K562 (cell line): Measurements from ENCODE around the gene PFAS. TPM values are rescaled to one million over a fixed set of nuclear protein-coding genes. Genes with fewer than 3 reads are reported as not detected.
A peak's percentile ranks its signal among the peaks of the same experiment; 100 is the strongest.

ENCODE experiments used
- BRF2 ChIP-seq: IDR thresholded peaks from 3 replicates; pipeline ENCODE4 v1.6.1; 2011; ENCODE audit warnings: borderline replicate concordance, mild to moderate bottlenecking; ENCODE audit not compliant: insufficient read length, insufficient read depth
- GABPA ChIP-seq: fragments of 200-800 bp; sonication (Bioruptor generic); conservative IDR thresholded peaks from 2 replicates; pipeline ENCODE4 v1.6.1; 2016; ENCODE audit warnings: low read depth, missing genetic modification characterization, missing compliant biosample characterization
- PPARD ChIP-seq: fragments of 250-450 bp; sonication (Bioruptor Pico); IDR thresholded peaks from 2 replicates; pipeline ENCODE4 v1.8.0; 2022; ENCODE audit warnings: inconsistent platforms, mild to moderate bottlenecking, moderate library complexity
- RCOR1 ChIP-seq, 2 experiments: IDR thresholded peaks; 2 replicates each; pipeline ENCODE4 v1.6.1; 2012; ENCODE audit warnings: low read depth in 2 of 2, low read length in 2 of 2, borderline replicate concordance in 1 of 2, improper control_type of control experiment in 1 of 2
- RFX1 ChIP-seq: fragments of 450-650 bp; IDR thresholded peaks from 2 replicates; pipeline ENCODE4 v1.6.1; 2016; ENCODE audit warnings: mild to moderate bottlenecking, moderate library complexity
- ZFP30 ChIP-seq: fragments of 250-450 bp; sonication (Bioruptor Pico); IDR thresholded peaks from 2 replicates; pipeline ENCODE4 v1.8.0; 2022; ENCODE audit warnings: moderate library complexity, mild to moderate bottlenecking, inconsistent platforms, borderline replicate concordance
- ZNF124 ChIP-seq: sonication (generic); formaldehyde crosslinking; IDR thresholded peaks from 2 replicates; pipeline ENCODE4 v1.8.1; 2022; ENCODE audit warnings: missing genetic modification reagents
- polyA plus RNA-seq, 8 experiments: library from polyadenylated mRNA; depleted of rRNA in 4 of 8; stranded (reverse) in 5 of 8; unstranded in 3 of 8; fragments of >200 nt; fragmentation: Nextera tagmentation in 2 of 8; fragmentation: Illumina TruSeq in 1 of 8; extraction: Ambion mirVana in 2 of 8; extraction: Trizol in 1 of 8; gene quantifications; 2 replicates each; pipeline versions ENCODE4 v1.2.1 to v1.2.3, GENCODE V29; 2011 to 2014; ENCODE audit warnings: inconsistent platforms in 1 of 8, missing spikeins in 1 of 8
- total RNA-seq, 7 experiments: library from RNA; depleted of rRNA in 6 of 7; stranded (reverse); fragments of >200 nt in 6 of 7; fragmentation: Illumina TruSeq in 2 of 7; extraction: Trizol in 2 of 7; gene quantifications; 2 replicates each; pipeline versions ENCODE4 v1.2.1 to v1.2.3, GENCODE V29; 2011 to 2021; ENCODE audit warnings: low replicate concordance in 1 of 7
- TF ChIP-seq, protein P1 (sequence below): fragments of 250-450 bp; sonication (Bioruptor Pico); IDR thresholded peaks from 2 replicates; pipeline ENCODE4 v1.4.0; 2020
- TF ChIP-seq, protein P2 (sequence below), 3 experiments: fragments of 200-800 bp in 1 of 3; sonication (Bioruptor generic) in 1 of 3; sonication (generic) in 1 of 3; formaldehyde crosslinking in 1 of 3; IDR thresholded peaks; 2 replicates each; pipeline versions ENCODE4 v1.6.1 to v1.8.0; 2016 to 2022; ENCODE audit warnings: mild to moderate bottlenecking in 2 of 3, missing compliant biosample characterization in 2 of 3, missing genetic modification characterization in 2 of 3, missing genetic modification reagents in 1 of 3
- TF ChIP-seq, protein P3 (sequence below): fragments of 450-650 bp; IDR thresholded peaks from 2 replicates; pipeline ENCODE4 v1.6.1; 2017; ENCODE audit warnings: antibody characterized with exemption, mild to moderate bottlenecking
- TF ChIP-seq, protein P4 (sequence below): sonication (generic); formaldehyde crosslinking; IDR thresholded peaks from 2 replicates; pipeline ENCODE4 v1.9.0; 2022; ENCODE audit warnings: mild to moderate bottlenecking, missing genetic modification reagents

PFAS gene
- total and polyA plus RNA-seq, 9 of the 15 experiments (the other 6 are each of a cell fraction or from before 2014, with no cell fraction given), result 11.6 to 131 (median 43.9) TPM

- TF ChIP-seq, protein P1, sequence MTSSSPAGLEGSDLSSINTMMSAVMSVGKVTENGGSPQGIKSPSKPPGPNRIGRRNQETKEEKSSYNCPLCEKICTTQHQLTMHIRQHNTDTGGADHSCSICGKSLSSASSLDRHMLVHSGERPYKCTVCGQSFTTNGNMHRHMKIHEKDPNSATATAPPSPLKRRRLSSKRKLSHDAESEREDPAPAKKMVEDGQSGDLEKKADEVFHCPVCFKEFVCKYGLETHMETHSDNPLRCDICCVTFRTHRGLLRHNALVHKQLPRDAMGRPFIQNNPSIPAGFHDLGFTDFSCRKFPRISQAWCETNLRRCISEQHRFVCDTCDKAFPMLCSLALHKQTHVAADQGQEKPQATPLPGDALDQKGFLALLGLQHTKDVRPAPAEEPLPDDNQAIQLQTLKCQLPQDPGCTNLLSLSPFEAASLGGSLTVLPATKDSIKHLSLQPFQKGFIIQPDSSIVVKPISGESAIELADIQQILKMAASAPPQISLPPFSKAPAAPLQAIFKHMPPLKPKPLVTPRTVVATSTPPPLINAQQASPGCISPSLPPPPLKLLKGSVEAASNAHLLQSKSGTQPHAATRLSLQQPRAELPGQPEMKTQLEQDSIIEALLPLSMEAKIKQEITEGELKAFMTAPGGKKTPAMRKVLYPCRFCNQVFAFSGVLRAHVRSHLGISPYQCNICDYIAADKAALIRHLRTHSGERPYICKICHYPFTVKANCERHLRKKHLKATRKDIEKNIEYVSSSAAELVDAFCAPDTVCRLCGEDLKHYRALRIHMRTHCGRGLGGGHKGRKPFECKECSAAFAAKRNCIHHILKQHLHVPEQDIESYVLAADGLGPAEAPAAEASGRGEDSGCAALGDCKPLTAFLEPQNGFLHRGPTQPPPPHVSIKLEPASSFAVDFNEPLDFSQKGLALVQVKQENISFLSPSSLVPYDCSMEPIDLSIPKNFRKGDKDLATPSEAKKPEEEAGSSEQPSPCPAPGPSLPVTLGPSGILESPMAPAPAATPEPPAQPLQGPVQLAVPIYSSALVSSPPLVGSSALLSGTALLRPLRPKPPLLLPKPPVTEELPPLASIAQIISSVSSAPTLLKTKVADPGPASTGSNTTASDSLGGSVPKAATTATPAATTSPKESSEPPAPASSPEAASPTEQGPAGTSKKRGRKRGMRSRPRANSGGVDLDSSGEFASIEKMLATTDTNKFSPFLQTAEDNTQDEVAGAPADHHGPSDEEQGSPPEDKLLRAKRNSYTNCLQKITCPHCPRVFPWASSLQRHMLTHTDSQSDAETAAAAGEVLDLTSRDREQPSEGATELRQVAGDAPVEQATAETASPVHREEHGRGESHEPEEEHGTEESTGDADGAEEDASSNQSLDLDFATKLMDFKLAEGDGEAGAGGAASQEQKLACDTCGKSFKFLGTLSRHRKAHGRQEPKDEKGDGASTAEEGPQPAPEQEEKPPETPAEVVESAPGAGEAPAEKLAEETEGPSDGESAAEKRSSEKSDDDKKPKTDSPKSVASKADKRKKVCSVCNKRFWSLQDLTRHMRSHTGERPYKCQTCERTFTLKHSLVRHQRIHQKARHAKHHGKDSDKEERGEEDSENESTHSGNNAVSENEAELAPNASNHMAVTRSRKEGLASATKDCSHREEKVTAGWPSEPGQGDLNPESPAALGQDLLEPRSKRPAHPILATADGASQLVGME (CRISPR knock-in tag), result no peak
- TF ChIP-seq BRF2 (no peak), RCOR1 (IDR thresholded peaks at IDR 0.05; ENCODE audit: borderline replicate concordance in 1 of 2, low read depth in 2 of 2, low read length in 2 of 2) (peak in 1 of 2 experiments; percentile 20; a peak in 1 of 4 replicates), ZFP30 (no peak), PPARD (CRISPR knock-in tag) (no peak), ZNF124 (CRISPR knock-in tag) (no peak), GABPA (tag) (no peak), RFX1 (no peak)
- TF ChIP-seq, protein P2, sequence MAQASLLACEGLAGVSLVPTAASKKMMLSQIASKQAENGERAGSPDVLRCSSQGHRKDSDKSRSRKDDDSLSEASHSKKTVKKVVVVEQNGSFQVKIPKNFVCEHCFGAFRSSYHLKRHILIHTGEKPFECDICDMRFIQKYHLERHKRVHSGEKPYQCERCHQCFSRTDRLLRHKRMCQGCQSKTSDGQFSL (CRISPR knock-in tag; IDR thresholded peaks at IDR 0.05), result no peak
- TF ChIP-seq, protein P2 (tag; IDR thresholded peaks at IDR 0.05), result 0 out of 4 replicates have a peak, but pooled peaks of 1 of the 2 experiments have one; percentile 29
- TF ChIP-seq, protein P3, sequence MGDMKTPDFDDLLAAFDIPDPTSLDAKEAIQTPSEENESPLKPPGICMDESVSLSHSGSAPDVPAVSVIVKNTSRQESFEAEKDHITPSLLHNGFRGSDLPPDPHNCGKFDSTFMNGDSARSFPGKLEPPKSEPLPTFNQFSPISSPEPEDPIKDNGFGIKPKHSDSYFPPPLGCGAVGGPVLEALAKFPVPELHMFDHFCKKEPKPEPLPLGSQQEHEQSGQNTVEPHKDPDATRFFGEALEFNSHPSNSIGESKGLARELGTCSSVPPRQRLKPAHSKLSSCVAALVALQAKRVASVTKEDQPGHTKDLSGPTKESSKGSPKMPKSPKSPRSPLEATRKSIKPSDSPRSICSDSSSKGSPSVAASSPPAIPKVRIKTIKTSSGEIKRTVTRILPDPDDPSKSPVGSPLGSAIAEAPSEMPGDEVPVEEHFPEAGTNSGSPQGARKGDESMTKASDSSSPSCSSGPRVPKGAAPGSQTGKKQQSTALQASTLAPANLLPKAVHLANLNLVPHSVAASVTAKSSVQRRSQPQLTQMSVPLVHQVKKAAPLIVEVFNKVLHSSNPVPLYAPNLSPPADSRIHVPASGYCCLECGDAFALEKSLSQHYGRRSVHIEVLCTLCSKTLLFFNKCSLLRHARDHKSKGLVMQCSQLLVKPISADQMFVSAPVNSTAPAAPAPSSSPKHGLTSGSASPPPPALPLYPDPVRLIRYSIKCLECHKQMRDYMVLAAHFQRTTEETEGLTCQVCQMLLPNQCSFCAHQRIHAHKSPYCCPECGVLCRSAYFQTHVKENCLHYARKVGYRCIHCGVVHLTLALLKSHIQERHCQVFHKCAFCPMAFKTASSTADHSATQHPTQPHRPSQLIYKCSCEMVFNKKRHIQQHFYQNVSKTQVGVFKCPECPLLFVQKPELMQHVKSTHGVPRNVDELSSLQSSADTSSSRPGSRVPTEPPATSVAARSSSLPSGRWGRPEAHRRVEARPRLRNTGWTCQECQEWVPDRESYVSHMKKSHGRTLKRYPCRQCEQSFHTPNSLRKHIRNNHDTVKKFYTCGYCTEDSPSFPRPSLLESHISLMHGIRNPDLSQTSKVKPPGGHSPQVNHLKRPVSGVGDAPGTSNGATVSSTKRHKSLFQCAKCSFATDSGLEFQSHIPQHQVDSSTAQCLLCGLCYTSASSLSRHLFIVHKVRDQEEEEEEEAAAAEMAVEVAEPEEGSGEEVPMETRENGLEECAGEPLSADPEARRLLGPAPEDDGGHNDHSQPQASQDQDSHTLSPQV, result no peak
- TF ChIP-seq, protein P4, sequence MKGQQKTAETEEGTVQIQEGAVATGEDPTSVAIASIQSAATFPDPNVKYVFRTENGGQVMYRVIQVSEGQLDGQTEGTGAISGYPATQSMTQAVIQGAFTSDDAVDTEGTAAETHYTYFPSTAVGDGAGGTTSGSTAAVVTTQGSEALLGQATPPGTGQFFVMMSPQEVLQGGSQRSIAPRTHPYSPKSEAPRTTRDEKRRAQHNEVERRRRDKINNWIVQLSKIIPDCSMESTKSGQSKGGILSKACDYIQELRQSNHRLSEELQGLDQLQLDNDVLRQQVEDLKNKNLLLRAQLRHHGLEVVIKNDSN, result no peak
These were observed 36.4 kb downstream of the PFAS start (continued) for GRCh38 chr17:8285270-8286181.
